Motor neuron (in vitro differentiated cells): Measurements from ENCODE around the gene KY. TPM values are rescaled to one million over a fixed set of nuclear protein-coding genes. Genes with fewer than 3 reads are reported as not detected.

Experiments used
- ATAC-seq, 8 experiments: fragments of 200-7000 bp; cut with Tn5 transposase; replicated peaks in 6 of 8; 2 replicates each; pipeline ENCODE4 v1.8.0; 2021; ENCODE audit warnings: mild to moderate bottlenecking in 8 of 8, moderate library complexity in 8 of 8
- H3K27ac ChIP-seq, 2 donors: fragments of 250-450 bp; sonication (Bioruptor Pico); 2 replicates each; pipeline ENCODE4 v1.9.0; 2021; ENCODE audit warnings: antibody characterized with exemption in 2 of 2, mild to moderate bottlenecking in 2 of 2, moderate library complexity in 1 of 2
- H3K4me1 ChIP-seq, 2 donors: fragments of 250-450 bp; sonication (Bioruptor Pico); replicated peaks in 1 of 2; 2 replicates each; pipeline ENCODE4 v1.6.1; 2021; ENCODE audit warnings: antibody characterized with exemption in 2 of 2, mild to moderate bottlenecking in 2 of 2, moderate library complexity in 1 of 2
- H3K4me3 ChIP-seq, 5 donors: fragments of 250-450 bp; sonication (Bioruptor Pico); 2 replicates each; pipeline ENCODE4 v1.9.0; 2021; ENCODE audit warnings: antibody characterized with exemption in 5 of 5, mild to moderate bottlenecking in 5 of 5, moderate library complexity in 4 of 5
- WGBS, 10 experiments: fragments of 450-650 bp; shearing (Covaris generic); methylation state at CpG; one replicate each; pipeline ENCODE4 v1.0.0; 2022; 5-methylcytosine and 5-hydroxymethylcytosine counted together
- in situ Hi-C, 9 experiments: fragments of 400-800 bp; cut with MboI; loops; one replicate each; pipeline ENCODE4 v1.15.0; 2021; ENCODE audit warnings: low sequenced_read_pairs in 9 of 9, low pct_unique_long_range_greater_than_20kb in 2 of 9; ENCODE audit not compliant: unreplicated experiment in 9 of 9
- total RNA-seq, 8 experiments: library from RNA; unstranded; fragments of 300-600 nt; gene quantifications; 2 replicates each; pipeline versions ENCODE4 v1.2.3 to v1.2.4, GENCODE V29; 2022

Gene KY
- total RNA-seq, 8 experiments from 2014 or later: 0.17 to 1.4 (median 0.71) TPM; not detected in 1

GRCh38 chr3:134666052-134666451, 15.2 kb upstream of the KY start:
- in situ Hi-C loops: no loop called here
- 40 to 100% (median 84%) methylated on average over 1 to 5 of the region's 7 CpGs; no CpG with 5 or more reads in 1 of the 10 experiments for WGBS, 10 experiments
- Histone ChIP-seq H3K4me3 (no peak overlapping the region), H3K27ac (no peak overlapping the region), H3K4me1 (no peaks in the 10 kb centered on the region)
- ATAC-seq: no peak

GRCh38 chr3:134665243-134665642, 14.4 kb upstream of the KY start:
- no peak overlapping the region for H3K4me3 ChIP-seq
- H3K4me1 ChIP-seq: no peaks in the 10 kb centered on the region
- no peak for ATAC-seq
- in situ Hi-C loops: no loop called here
- H3K27ac ChIP-seq: no peak overlapping the region
- WGBS, 10 experiments: 57 to 95% (median 58%) methylated on average over 3 to 4 of the region's 6 CpGs; no CpG with 5 or more reads in 7 of the 10 experiments

GRCh38 chr3:134663721-134664456, 13.1 kb upstream of the KY start:
- Histone ChIP-seq H3K4me1 (no peaks in the 10 kb centered on the region), H3K27ac (no peak overlapping the region)
- in situ Hi-C loops: no loop called here

GRCh38 chr3:134660046-134660441, 9.2 kb upstream of the KY start:
- whole genome bisulfite sequencing, 10 experiments: no CpG with 5 or more reads among the region's 5 CpGs
- Histone ChIP-seq H3K4me3 (no peak overlapping the region), H3K27ac (no peak overlapping the region), H3K4me1 (no peaks in the 10 kb centered on the region)
- no peak for ATAC-seq
- in situ Hi-C loops: no loop called here

More at GRCh38 chr3:134663721-134664456, 13.1 kb upstream of the KY start:
- ATAC-seq: peak in 2 of 8 experiments; percentile 18 to 29
- no peak overlapping the region for H3K4me3 ChIP-seq
- WGBS, 10 experiments: 20 to 100% (median 62%) methylated on average over 1 to 4 of the region's 7 CpGs; no CpG with 5 or more reads in 7 of the 10 experiments

- Histone ChIP-seq H3K4me1 (no peaks in the 10 kb centered on the region), H3K27ac (no peak overlapping the region), H3K4me3 (no peak overlapping the region)
- in situ Hi-C loops: no loop called here
- ATAC-seq: no peak
- WGBS, 10 experiments: 55 to 100% (median 63%) methylated on average over 1 to 8 of the region's 15 CpGs; no CpG with 5 or more reads in 6 of the 10 experiments
These were observed 8.7 kb upstream of the KY start for GRCh38 chr3:134659391-134660045.

- H3K4me1 ChIP-seq: no peaks in the 10 kb centered on the region
- no peak overlapping the region for H3K4me3 ChIP-seq
- 0 to 96% (median 62%) methylated on average over 2 to 5 of the region's 5 CpGs; no CpG with 5 or more reads in 4 of the 10 experiments for WGBS, 10 experiments
- no peak overlapping the region for H3K27ac ChIP-seq
- in situ Hi-C loops: no loop called here
- no peak for ATAC-seq
These were observed 7.7 kb upstream of the KY start for GRCh38 chr3:134658555-134658954.

GRCh38 chr3:134656211-134656800, 5.5 kb upstream of the KY start:
- Histone ChIP-seq H3K27ac (no peak overlapping the region), H3K4me1 (peaks cover 4 to 5% of the 10 kb centered on the region in 2 donors), H3K4me3 (no peak overlapping the region)
- 20 to 100% (median 61%) methylated on average over 1 to 3 of the region's 7 CpGs; no CpG with 5 or more reads in 2 of the 10 experiments for WGBS, 10 experiments
- no peak for ATAC-seq
- in situ Hi-C loops: no loop called here

GRCh38 chr3:134655706-134656105, 4.9 kb upstream of the KY start:
- in situ Hi-C loops: no loop called here
- 33 to 100% (median 83%) methylated on average over 1 to 4 of the region's 4 CpGs; no CpG with 5 or more reads in 3 of the 10 experiments for WGBS, 10 experiments
- ATAC-seq: no peak

GRCh38 chr3:134654031-134654430, 3.2 kb upstream of the KY start:
- WGBS, 10 experiments: 60 to 100% (median 66%) methylated on average over 1 of the region's 1 CpG; no CpG with 5 or more reads in 4 of the 10 experiments
- no peak for ATAC-seq
- H3K4me1 ChIP-seq: peaks cover 7 to 9% of the 10 kb centered on the region in 2 donors
- no peak overlapping the region for H3K4me3 ChIP-seq
- in situ Hi-C loops: no loop called here
- H3K27ac ChIP-seq: no peak overlapping the region

More at GRCh38 chr3:134655706-134656105, 4.9 kb upstream of the KY start:
- peaks cover 5 to 7% of the 10 kb centered on the region in 2 donors for H3K4me1 ChIP-seq
- H3K4me3 ChIP-seq: no peak overlapping the region
- H3K27ac ChIP-seq: no peak overlapping the region

GRCh38 chr3:134652886-134653630, 2.2 kb upstream of the KY start:
- WGBS, 10 experiments: 49 to 93% (median 83%) methylated on average over 2 to 4 of the region's 7 CpGs; no CpG with 5 or more reads in 3 of the 10 experiments
- in situ Hi-C loops: no loop called here
- Histone ChIP-seq H3K4me1 (peaks cover 7 to 9% of the 10 kb centered on the region in 2 donors), H3K4me3 (no peak overlapping the region), H3K27ac (no peak overlapping the region)
- ATAC-seq: no peak

- no peak for ATAC-seq
- WGBS, 10 experiments: 0 to 100% methylated on average over 1 of the region's 7 CpGs; no CpG with 5 or more reads in 8 of the 10 experiments
- H3K4me1 ChIP-seq: peaks cover 7 to 9% of the 10 kb centered on the region in 2 donors
- in situ Hi-C loops: no loop called here
- H3K4me3 ChIP-seq: no peak overlapping the region
- H3K27ac ChIP-seq: no peak overlapping the region
These were observed 1.6 kb upstream of the KY start for GRCh38 chr3:134652409-134652831.

GRCh38 chr3:134651347-134652041, 672 bp upstream of the KY start:
- Histone ChIP-seq H3K4me3 (peak overlapping the region; percentile 27 to 36 (median 28)), H3K4me1 (peaks cover 7 to 9% of the 10 kb centered on the region in 2 donors), H3K27ac (peak overlapping the region in 1 of 2 donors; percentile 4)
- peak; percentile 2 to 41 (median 10) for ATAC-seq
- in situ Hi-C loops: no loop called here
- WGBS, 10 experiments: 0 to 75% (median 10%) methylated on average over 1 to 7 of the region's 17 CpGs; no CpG with 5 or more reads in 3 of the 10 experiments
